Panc1 (cell line): ENCODE data around the gene RSPRY1. TPM values are rescaled to one million over a fixed set of nuclear protein-coding genes. Genes with fewer than 3 reads are reported as not detected.

Experiments used
- ATAC-seq: fragments of 200-7000 bp; cut with Tn5 transposase; 2 replicates; pipeline ENCODE4 v1.9.1; 2020; ENCODE audit warnings: mild to moderate bottlenecking, moderate library complexity
- BruUV-seq: library from RNA; stranded (reverse); fragments of 400-500 nt; replicated peaks from 2 replicates; lab custom pipeline; 2021; lab: Mats Ljungman, UMichigan
- CTCF ChIA-PET: fragments of 300-600 bp; sonication (Branson Sonifier 250); formaldehyde crosslinking; loops from one replicate; lab custom pipeline; 2022; ENCODE audit warnings: antibody characterized with exemption; lab: Charles Lee
- POLR2A ChIA-PET: fragments of 300-600 bp; sonication (Branson Sonifier 250); formaldehyde crosslinking; loops from one replicate; lab custom pipeline; 2022; ENCODE audit warnings: antibody characterized with exemption; lab: Charles Lee
- DNase-seq: peaks from one replicate; pipeline ENCODE4 v3.0.0-alpha.2; 2010; ENCODE audit warnings: low read depth, low spot score
- H3K27ac ChIP-seq: 2 replicates; pipeline ENCODE4 v1.5.1; 2011; ENCODE audit warnings: mild to moderate bottlenecking, low read length, inconsistent platforms
- H3K27me3 ChIP-seq: fragments of 200-500 bp; sonication (Bioruptor generic); 2 replicates; pipeline ENCODE4 v1.6.0; 2014; ENCODE audit warnings: low read length, inconsistent platforms; ENCODE audit not compliant: control insufficient read depth, insufficient read depth
- H3K36me3 ChIP-seq: fragments of 200-500 bp; sonication (Bioruptor generic); 2 replicates; pipeline ENCODE4 v1.5.1; 2014; ENCODE audit warnings: inconsistent platforms, mild to moderate bottlenecking, low read length, moderate library complexity; ENCODE audit not compliant: control insufficient read depth, insufficient read depth
- H3K4me1 ChIP-seq: 2 replicates; pipeline ENCODE4 v1.5.1; 2011; ENCODE audit warnings: inconsistent platforms, mild to moderate bottlenecking, low read length, moderate library complexity; ENCODE audit not compliant: control insufficient read depth, insufficient read depth
- H3K4me3 ChIP-seq, 2 experiments: 2 replicates each; pipeline ENCODE4 v1.5.1; 2011 to 2012; ENCODE audit warnings: low read depth in 2 of 2, low read length in 2 of 2, mild to moderate bottlenecking in 2 of 2, inconsistent platforms in 1 of 2, moderate library complexity in 1 of 2
- H3K9me3 ChIP-seq: fragments of 200-500 bp; sonication (Bioruptor generic); 2 replicates; pipeline ENCODE4 v1.5.1; 2014; ENCODE audit warnings: low read depth, mild to moderate bottlenecking, inconsistent platforms, low read length, moderate library complexity; ENCODE audit not compliant: control insufficient read depth, insufficient read depth
- POLR2AphosphoS5 ChIP-seq: IDR thresholded peaks from 2 replicates; pipeline ENCODE4 v1.6.1; 2012; ENCODE audit warnings: mild to moderate bottlenecking, low read depth, low read length, moderate library complexity
- REST ChIP-seq, 2 experiments: IDR thresholded peaks; 2 replicates each; pipeline ENCODE4 v1.6.1; 2011 to 2012; ENCODE audit warnings: low read depth in 2 of 2, control low read depth in 1 of 2, low read length in 1 of 2, mild to moderate bottlenecking in 1 of 2, moderate library complexity in 1 of 2; ENCODE audit not compliant: insufficient read depth in 1 of 2
- SIN3A ChIP-seq: IDR thresholded peaks from 2 replicates; pipeline ENCODE4 v1.6.1; 2012; ENCODE audit warnings: low read depth, mild to moderate bottlenecking, low read length, moderate library complexity, borderline replicate concordance; ENCODE audit not compliant: insufficient read depth
- TCF7L2 ChIP-seq: IDR thresholded peaks from 2 replicates; pipeline ENCODE4 v1.6.1; 2011; ENCODE audit warnings: mild to moderate bottlenecking, low read depth, low read length, inconsistent platforms
- in situ Hi-C: cut with HindIII; loops from 2 replicates; pipeline ENCODE4 v1.10.0; 2016; ENCODE audit warnings: low sequenced_read_pairs, low pct_unique_long_range_greater_than_20kb
- intact Hi-C: fragments of 100-400 bp; cut with micrococcal nuclease; formaldehyde crosslinking; loops from one replicate; pipeline ENCODE4 v1.10.0; 2022; ENCODE audit not compliant: unreplicated experiment
- total RNA-seq: library from RNA; stranded (reverse); gene quantifications from one replicate; pipeline ENCODE4 v1.2.1, GENCODE V29; 2021; ENCODE audit not compliant: unreplicated experiment
- TF ChIP-seq, protein P1 (sequence below): fragments of 450-650 bp; IDR thresholded peaks from 2 replicates; pipeline ENCODE4 v1.5.1; 2017; ENCODE audit warnings: mild to moderate bottlenecking

Gene RSPRY1
- total RNA-seq, 1 experiment from 2014 or later: 29.4 TPM

DNA sequence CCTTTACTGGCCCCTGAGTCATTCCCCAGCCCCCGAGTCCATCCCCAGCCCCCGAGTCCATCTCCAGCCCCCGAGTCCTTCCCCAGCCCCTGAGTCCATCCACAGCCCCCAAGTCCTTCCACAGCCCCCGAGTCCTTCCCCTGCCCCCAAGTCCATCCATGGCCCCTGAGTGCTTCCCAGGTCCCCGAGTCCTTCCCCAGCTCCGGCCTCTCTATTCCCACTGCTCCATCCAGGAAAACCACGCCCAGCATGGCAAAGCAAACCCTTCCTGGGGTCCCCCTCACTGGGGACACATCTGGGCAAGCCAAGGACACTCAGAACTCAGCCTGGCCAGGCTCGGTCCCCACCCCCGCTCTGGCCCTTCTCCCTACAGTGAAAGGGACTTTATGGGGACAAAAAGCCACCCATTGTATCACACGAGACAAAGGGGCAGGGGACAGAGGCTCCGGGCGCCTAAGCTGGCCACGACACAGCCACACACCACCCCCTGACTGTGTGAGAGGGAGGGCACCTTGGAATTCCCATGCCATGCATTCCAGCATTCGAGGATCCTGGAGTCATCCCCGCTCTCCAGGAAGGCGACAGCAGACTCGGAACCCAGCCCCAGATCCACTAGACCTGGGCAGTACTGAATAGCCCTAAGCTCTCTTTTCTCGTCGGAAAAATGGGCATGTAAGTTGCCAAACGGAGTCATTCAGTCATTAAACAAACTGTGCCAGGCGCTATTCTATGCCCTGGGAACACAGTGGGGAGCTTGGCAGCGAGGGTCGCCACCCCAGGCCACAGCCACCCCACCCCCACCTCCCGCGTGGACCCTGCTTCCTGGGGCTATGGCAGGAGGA lies 84.3 kb downstream of the RSPRY1 start:
- intact Hi-C loops (no loop called here), in situ Hi-C loops (no loop called here)
- Histone ChIP-seq H3K27me3 (no peaks in the 10 kb centered on the region), H3K4me1 (peaks cover 6% of the 10 kb centered on the region), H3K27ac (no peak overlapping the region), H3K9me3 (no peaks in the 10 kb centered on the region), H3K4me3 (no peak overlapping the region), H3K36me3 (no peaks in the 10 kb centered on the region)
- TF ChIP-seq, protein P1, sequence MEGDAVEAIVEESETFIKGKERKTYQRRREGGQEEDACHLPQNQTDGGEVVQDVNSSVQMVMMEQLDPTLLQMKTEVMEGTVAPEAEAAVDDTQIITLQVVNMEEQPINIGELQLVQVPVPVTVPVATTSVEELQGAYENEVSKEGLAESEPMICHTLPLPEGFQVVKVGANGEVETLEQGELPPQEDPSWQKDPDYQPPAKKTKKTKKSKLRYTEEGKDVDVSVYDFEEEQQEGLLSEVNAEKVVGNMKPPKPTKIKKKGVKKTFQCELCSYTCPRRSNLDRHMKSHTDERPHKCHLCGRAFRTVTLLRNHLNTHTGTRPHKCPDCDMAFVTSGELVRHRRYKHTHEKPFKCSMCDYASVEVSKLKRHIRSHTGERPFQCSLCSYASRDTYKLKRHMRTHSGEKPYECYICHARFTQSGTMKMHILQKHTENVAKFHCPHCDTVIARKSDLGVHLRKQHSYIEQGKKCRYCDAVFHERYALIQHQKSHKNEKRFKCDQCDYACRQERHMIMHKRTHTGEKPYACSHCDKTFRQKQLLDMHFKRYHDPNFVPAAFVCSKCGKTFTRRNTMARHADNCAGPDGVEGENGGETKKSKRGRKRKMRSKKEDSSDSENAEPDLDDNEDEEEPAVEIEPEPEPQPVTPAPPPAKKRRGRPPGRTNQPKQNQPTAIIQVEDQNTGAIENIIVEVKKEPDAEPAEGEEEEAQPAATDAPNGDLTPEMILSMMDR: no peak
- TF ChIP-seq SIN3A: no peak
- TF ChIP-seq REST (IDR thresholded peaks at IDR 0.05; ENCODE audit: insufficient read depth in 1 of 2, low read depth in 2 of 2, low read length in 1 of 2): no peak
- TF ChIP-seq TCF7L2: no peak
- no peak for TF ChIP-seq POLR2AphosphoS5
- ChIA-PET CTCF (no interaction called here), POLR2A (interaction anchor here (0.7 kb wide), 1 partner anchor 544 kb away, joined by 3 read pairs; no protein-coding TSS in a partner anchor)
- BruUV-seq: no TSS peak
- DNase-seq (no peak), ATAC-seq (no peak)

- no peak overlapping the region for H3K27ac ChIP-seq
- no peak for DNase-seq
- no peak overlapping the region for H3K4me3 ChIP-seq
- H3K27me3 ChIP-seq: no peaks in the 10 kb centered on the region
- H3K4me1 ChIP-seq: peaks cover 6% of the 10 kb centered on the region
- ChIA-PET CTCF (no interaction called here), POLR2A (interaction anchor here (0.7 kb wide), 1 partner anchor 544 kb away, joined by 3 read pairs; no protein-coding TSS in a partner anchor)
- no peak for TF ChIP-seq POLR2AphosphoS5
- TF ChIP-seq TCF7L2: no peak
- TF ChIP-seq, protein P1: no peak
- no peak for TF ChIP-seq SIN3A
- TF ChIP-seq REST (IDR thresholded peaks at IDR 0.05; ENCODE audit: insufficient read depth in 1 of 2, low read depth in 2 of 2, low read length in 1 of 2): no peak
- no peaks in the 10 kb centered on the region for H3K9me3 ChIP-seq
- BruUV-seq: no TSS peak
- in situ Hi-C loops: no loop called here
- intact Hi-C loops: no loop called here
- ATAC-seq: no peak
- no peaks in the 10 kb centered on the region for H3K36me3 ChIP-seq
Observed at GRCh38 chr16:57271063-57271345, 84.9 kb downstream of the RSPRY1 start.
